ENCODE results near the gene SECTM1.

SECTM1 gene

DNA sequence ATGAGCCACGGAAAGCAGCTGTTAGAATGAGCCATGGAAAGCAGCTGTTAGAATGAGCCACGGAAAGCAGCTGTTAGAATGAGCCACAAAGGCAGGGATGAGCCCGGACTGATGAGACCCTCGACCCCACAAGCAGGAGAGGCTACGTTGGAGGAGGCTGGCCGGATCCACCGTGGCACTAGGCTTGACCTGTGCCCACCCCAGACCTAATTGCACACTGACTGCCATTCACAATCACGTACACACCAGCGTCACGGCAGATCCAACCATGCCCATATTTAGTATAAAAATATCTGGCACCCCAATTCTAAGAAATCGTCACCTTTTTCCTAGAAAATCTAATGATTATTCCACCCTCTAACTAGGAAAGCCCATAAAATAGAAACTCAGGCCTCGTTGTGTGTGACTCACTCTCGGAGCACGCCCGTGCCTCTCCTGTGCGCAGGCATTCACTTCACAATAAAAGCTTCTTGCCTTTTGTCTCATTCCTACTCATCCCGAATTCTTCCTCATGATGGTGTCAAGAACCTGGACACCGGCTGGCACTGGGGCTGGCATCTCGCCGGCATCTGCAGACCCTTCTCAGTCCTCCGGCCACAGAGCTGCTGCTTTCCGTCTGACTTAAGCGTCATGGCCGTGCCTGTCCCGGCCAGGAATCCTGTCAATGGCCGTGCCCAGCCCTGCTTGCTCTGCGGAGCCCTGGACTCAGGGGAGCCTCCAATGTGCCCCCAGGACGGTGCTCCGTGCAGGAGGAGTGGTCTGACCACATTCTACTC is 5.5 kb upstream of the SECTM1 start:
- no peak for DNase-seq (ENCODE audit: extremely low read depth, low read depth)
- TF ChIP-seq, protein P1, sequence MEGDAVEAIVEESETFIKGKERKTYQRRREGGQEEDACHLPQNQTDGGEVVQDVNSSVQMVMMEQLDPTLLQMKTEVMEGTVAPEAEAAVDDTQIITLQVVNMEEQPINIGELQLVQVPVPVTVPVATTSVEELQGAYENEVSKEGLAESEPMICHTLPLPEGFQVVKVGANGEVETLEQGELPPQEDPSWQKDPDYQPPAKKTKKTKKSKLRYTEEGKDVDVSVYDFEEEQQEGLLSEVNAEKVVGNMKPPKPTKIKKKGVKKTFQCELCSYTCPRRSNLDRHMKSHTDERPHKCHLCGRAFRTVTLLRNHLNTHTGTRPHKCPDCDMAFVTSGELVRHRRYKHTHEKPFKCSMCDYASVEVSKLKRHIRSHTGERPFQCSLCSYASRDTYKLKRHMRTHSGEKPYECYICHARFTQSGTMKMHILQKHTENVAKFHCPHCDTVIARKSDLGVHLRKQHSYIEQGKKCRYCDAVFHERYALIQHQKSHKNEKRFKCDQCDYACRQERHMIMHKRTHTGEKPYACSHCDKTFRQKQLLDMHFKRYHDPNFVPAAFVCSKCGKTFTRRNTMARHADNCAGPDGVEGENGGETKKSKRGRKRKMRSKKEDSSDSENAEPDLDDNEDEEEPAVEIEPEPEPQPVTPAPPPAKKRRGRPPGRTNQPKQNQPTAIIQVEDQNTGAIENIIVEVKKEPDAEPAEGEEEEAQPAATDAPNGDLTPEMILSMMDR (IDR thresholded peaks at IDR 0.05; ENCODE audit: low read depth, low read length): no peak

DNA sequence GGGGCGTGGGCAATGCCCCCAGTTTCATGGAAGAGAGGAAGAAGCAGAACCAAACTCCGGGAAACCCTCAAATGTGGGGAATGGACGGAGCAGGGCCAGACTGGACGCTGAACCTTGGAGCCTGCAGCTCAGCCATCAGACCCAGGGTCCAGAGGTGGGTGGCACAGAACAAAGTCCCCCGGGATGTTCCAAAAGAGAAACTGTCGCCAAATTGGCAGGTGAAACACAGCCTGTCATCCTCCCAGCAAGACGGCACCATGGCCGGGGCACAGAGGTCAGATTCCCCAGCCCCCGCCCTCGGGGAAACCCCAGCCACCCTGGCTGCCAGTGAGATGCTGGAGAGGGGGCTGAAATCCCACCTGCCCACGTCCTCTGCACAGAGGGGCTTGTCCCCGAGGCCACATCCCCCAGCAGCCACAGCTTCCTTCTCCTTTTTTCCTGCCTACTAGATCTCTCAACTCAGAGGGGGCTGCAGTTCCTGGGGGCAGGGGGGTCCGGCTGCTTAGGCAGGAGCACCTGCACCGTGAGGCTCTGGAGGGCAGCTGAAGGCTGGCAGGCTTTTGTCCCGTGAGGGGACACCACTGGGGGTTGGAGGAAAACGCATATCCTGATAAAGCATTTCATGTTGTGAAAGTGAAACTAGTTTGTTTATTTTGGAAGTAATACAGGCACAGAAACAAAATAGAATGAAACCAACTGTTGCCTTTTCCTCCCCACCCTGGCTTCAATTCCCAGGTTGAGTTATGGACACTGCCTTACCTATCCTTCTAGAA is 1.2 kb upstream of the SECTM1 start:
- TF ChIP-seq, protein P1 (IDR thresholded peaks at IDR 0.05; ENCODE audit: low read depth, low read length): no peak
- DNase-seq (ENCODE audit: extremely low read depth, low read depth): no peak

DNA sequence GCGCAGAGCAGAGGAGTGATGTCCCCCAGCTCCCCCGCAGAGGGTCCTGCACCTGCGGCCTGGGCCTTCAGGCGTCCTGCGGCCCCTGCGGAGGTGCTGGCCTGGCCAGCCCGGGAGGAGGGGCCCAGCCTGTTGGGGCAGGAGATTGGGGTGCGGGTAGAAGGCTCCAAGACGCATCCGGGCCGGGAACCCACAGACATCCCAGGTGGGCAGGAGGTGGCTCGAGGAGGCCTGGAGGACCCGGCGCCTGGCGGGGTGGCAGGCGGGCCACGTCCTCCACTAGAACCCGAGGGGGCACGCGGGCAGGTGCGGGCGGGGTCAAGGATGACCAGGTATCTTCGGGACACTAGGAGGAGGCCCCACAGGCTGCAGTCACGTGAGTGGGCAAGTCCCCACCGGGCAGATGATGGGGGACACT is 647 bp upstream of the SECTM1 start:
- no peak for DNase-seq (ENCODE audit: extremely low read depth, low read depth)
- TF ChIP-seq, protein P1 (IDR thresholded peaks at IDR 0.05; ENCODE audit: low read depth, low read length): no peak

DNA sequence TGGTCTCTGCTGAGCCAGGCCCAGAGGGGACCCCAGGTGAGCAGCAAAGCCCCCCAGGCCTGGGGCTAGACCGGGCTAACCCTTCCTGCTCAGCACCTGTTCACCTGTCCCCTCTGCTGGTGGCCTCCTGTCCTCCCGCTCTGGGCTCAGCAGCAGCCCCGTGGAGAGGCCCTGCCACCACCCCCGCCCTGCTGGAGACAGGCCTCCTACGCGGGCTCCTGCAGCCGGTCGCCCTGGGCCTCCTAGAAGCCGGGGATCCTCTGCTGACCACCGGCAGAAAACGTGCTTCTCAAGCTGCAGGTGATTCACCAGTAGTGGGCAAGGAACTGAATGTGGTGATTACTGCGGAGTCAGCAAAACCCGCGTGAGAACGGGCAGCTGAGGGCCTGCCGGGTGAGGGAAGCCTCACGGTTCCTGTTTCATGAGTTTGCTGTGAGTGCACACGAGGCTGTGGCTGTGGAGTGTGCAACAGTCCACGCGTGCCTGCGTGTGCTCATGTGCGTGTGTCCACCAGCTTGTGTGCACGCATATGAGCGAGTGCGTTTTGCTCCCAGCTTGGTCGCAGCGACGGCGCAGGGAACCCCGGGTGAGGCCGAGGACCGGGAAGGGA is 792 bp downstream of the SECTM1 start:
- no peak for DNase-seq (ENCODE audit: extremely low read depth, low read depth)
- TF ChIP-seq, protein P1 (IDR thresholded peaks at IDR 0.05; ENCODE audit: low read depth, low read length): no peak

DNA sequence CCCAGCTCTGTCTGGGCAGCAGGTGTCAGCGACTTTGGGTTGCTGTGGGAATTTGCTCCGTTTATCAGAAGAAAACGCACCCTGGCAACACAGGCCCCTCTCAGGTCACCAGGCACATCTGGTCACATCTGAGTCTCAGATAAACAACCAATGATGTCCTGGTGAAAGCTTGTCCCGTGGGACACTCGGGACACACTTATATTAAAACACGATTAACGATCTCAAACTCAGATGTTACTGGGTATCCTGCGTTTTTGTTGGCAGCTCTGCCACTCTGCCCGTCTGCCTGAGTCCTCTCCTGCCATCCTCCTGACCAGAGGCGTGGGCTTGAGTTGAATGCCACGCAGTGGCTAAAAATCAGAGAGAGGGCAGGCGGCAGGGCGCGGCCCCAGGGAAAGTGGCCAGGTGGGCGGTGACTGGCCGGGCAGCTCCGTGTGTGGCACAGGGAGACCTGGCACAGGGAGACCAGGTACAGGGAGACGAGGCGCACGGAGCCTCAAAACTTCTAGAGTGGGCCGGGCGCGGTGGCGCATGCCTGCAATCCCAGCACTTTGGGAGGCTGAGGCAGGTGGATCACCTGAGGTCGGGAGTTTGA is 2.1 kb downstream of the SECTM1 start:
- no peak for DNase-seq (ENCODE audit: extremely low read depth, low read depth)
- TF ChIP-seq, protein P1 (IDR thresholded peaks at IDR 0.05; ENCODE audit: low read depth, low read length): no peak

DNA sequence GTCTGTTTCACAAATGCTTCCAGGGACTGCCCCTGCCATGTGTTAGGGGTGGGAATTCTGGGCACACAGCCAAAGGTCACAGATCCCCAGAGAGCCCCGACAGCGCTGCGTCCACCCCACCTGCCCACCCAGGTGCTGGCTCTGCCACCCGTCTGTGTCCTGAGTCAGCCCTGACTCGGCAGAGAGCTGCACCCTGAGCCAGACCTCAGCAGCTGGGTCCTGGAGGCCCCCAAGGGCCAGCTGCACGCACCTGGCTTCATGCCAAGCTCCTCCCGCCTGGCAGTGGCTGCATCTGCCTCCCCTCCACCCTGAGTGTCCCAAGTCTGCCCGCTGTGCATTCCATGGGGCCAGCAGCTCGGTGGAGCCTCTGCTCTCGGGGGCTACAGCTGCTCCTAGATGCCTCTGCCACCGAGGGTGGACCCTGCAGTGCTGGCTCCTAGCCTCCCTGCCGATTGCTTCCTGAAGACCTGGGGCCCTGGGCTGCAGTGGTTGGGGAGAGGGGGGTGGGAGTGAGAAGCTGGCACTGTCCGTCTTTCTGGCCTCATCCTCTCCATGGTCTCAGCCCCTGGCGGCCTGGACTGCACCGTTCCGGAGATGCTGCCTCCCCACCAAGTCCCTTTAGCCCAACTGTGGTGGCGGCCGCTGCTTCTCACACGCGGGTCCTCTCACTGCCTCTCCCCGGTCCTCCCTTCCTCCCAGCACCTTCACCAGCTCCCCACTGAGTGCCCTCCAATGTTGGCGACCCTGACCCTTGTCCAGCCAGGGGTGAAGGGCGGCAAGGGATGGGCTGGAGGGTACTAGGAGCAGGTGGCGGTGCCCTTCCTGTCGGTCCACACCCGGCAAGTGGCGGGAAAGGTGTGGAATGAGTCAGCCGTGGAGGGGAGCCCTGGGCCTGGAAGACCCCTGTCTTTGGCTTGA is 3.0 kb downstream of the SECTM1 start:
- no peak for DNase-seq (ENCODE audit: extremely low read depth, low read depth)

More for the DNA sequence above, 3.0 kb downstream of the SECTM1 start:
- TF ChIP-seq, protein P1 (IDR thresholded peaks at IDR 0.05; ENCODE audit: low read depth, low read length): no peak
